ENCODE measurements around the gene NCK1. TPM values are rescaled to one million over a fixed set of nuclear protein-coding genes. Genes with fewer than 3 reads are reported as not detected.

Gene NCK1
- total and polyA plus RNA-seq, 9 of the 15 experiments (the other 6 are each of a cell fraction or from before 2014, with no cell fraction given): 17.3 to 30.5 (median 25.0) TPM

DNA sequence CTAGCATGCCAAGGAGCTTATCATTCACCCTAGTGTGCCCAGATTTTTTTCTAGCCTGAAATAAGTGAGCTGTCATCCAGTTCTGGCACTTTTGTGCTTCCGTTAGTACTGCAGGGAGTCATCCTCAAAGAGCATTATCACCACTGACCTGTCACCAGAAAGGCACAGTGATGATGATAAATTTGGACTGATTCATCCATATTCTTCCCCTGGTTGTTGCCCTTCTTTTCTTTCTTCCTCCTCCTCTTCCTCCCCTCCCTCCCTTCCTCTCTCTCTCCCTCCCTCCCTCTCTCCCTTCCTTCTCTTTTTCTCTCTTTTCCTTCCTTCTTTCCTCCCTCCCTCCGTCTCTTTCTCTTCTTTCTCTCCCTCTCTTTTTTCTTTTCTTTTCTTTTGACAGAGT, 21.8 kb upstream of the NCK1 start (continued):
- TF ChIP-seq, protein P1, sequence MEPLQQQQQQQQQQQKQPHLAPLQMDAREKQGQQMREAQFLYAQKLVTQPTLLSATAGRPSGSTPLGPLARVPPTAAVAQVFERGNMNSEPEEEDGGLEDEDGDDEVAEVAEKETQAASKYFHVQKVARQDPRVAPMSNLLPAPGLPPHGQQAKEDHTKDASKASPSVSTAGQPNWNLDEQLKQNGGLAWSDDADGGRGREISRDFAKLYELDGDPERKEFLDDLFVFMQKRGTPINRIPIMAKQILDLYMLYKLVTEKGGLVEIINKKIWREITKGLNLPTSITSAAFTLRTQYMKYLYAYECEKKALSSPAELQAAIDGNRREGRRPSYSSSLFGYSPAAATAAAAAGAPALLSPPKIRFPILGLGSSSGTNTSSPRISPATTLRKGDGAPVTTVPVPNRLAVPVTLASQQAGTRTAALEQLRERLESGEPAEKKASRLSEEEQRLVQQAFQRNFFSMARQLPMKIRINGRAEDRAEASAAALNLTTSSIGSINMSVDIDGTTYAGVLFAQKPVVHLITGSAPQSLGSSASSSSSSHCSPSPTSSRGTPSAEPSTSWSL (CRISPR knock-in tag; IDR thresholded peaks at IDR 0.05; ENCODE audit: borderline replicate concordance): no peak
- TF ChIP-seq TEAD4 (IDR thresholded peaks at IDR 0.05; ENCODE audit: low read length) (no peak), TEAD4 (CRISPR knock-in tag; IDR thresholded peaks at IDR 0.05; ENCODE audit: borderline replicate concordance) (no peak), GTF2A2 (tag; IDR thresholded peaks at IDR 0.05) (no peak), PHB (CRISPR knock-in tag; IDR thresholded peaks at IDR 0.05) (no peak), ZNF12 (CRISPR knock-in tag; IDR thresholded peaks at IDR 0.05) (no peak), CEBPG (CRISPR knock-in tag; IDR thresholded peaks at IDR 0.05) (no peak), CEBPG (tag; conservative IDR thresholded peaks at IDR 0.05 in 1 of 2, IDR thresholded peaks at IDR 0.05 in 1 of 2) (no peak), NCOA4 (IDR thresholded peaks at IDR 0.05; ENCODE audit: partially characterized antibody) (no peak), CBX8 (IDR thresholded peaks at IDR 0.05; ENCODE audit: borderline replicate concordance, extremely low read depth, low read depth, low read length, poor library complexity, severe bottlenecking) (no peak), ZNF436 (CRISPR knock-in tag; IDR thresholded peaks at IDR 0.05) (no peak), ZNF707 (CRISPR knock-in tag; conservative IDR thresholded peaks at IDR 0.05) (no peak), ZKSCAN3 (CRISPR knock-in tag; IDR thresholded peaks at IDR 0.05) (no peak), XRCC3 (IDR thresholded peaks at IDR 0.05) (no peak), U2AF1 (optimal IDR thresholded peaks at IDR 0.05; ENCODE audit: low read depth, low read length) (no peak), NFRKB (IDR thresholded peaks at IDR 0.05; ENCODE audit: low read depth) (0 out of 2 replicates have a peak, but pooled peaks have one; percentile 22)
- TF ChIP-seq, protein P2, sequence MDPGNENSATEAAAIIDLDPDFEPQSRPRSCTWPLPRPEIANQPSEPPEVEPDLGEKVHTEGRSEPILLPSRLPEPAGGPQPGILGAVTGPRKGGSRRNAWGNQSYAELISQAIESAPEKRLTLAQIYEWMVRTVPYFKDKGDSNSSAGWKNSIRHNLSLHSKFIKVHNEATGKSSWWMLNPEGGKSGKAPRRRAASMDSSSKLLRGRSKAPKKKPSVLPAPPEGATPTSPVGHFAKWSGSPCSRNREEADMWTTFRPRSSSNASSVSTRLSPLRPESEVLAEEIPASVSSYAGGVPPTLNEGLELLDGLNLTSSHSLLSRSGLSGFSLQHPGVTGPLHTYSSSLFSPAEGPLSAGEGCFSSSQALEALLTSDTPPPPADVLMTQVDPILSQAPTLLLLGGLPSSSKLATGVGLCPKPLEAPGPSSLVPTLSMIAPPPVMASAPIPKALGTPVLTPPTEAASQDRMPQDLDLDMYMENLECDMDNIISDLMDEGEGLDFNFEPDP (CRISPR knock-in tag; IDR thresholded peaks at IDR 0.05): no peak
- TF ChIP-seq, protein P3, sequence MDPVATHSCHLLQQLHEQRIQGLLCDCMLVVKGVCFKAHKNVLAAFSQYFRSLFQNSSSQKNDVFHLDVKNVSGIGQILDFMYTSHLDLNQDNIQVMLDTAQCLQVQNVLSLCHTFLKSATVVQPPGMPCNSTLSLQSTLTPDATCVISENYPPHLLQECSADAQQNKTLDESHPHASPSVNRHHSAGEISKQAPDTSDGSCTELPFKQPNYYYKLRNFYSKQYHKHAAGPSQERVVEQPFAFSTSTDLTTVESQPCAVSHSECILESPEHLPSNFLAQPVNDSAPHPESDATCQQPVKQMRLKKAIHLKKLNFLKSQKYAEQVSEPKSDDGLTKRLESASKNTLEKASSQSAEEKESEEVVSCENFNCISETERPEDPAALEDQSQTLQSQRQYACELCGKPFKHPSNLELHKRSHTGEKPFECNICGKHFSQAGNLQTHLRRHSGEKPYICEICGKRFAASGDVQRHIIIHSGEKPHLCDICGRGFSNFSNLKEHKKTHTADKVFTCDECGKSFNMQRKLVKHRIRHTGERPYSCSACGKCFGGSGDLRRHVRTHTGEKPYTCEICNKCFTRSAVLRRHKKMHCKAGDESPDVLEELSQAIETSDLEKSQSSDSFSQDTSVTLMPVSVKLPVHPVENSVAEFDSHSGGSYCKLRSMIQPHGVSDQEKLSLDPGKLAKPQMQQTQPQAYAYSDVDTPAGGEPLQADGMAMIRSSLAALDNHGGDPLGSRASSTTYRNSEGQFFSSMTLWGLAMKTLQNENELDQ (CRISPR knock-in tag; IDR thresholded peaks at IDR 0.05; ENCODE audit: borderline replicate concordance): no peak
- TF ChIP-seq, protein P4, sequence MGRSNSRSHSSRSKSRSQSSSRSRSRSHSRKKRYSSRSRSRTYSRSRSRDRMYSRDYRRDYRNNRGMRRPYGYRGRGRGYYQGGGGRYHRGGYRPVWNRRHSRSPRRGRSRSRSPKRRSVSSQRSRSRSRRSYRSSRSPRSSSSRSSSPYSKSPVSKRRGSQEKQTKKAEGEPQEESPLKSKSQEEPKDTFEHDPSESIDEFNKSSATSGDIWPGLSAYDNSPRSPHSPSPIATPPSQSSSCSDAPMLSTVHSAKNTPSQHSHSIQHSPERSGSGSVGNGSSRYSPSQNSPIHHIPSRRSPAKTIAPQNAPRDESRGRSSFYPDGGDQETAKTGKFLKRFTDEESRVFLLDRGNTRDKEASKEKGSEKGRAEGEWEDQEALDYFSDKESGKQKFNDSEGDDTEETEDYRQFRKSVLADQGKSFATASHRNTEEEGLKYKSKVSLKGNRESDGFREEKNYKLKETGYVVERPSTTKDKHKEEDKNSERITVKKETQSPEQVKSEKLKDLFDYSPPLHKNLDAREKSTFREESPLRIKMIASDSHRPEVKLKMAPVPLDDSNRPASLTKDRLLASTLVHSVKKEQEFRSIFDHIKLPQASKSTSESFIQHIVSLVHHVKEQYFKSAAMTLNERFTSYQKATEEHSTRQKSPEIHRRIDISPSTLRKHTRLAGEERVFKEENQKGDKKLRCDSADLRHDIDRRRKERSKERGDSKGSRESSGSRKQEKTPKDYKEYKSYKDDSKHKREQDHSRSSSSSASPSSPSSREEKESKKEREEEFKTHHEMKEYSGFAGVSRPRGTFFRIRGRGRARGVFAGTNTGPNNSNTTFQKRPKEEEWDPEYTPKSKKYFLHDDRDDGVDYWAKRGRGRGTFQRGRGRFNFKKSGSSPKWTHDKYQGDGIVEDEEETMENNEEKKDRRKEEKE (IDR thresholded peaks at IDR 0.05; ENCODE audit: borderline replicate concordance in 1 of 2, control insufficient read depth in 1 of 2, low read depth in 2 of 2, low read length in 1 of 2): no peak
